ENCODE measurements around the gene CEACAM16.
A peak's percentile ranks its signal among the peaks of the same experiment; 100 is the strongest.

Gene CEACAM16

GRCh38 chr19:44745887-44746600 lies 47.1 kb downstream of the CEACAM16 start:
- H3K36me3 Mint-ChIP-seq = peaks cover 9 to 19% of the 10 kb centered on the region in 2 donors
- DNase-seq (no peak), ATAC-seq (replicated peaks) (no peak)
- peak overlapping the region; percentile 16 to 28 for H3K4me3 Mint-ChIP-seq
- H3K4me1 Mint-ChIP-seq = peaks cover 52 to 61% of the 10 kb centered on the region in 2 donors
- H3K9me3 Mint-ChIP-seq = no peaks in the 10 kb centered on the region
- H3K27ac Mint-ChIP-seq = peak overlapping the region; percentile 80
- no peaks in the 10 kb centered on the region for H3K27me3 Mint-ChIP-seq

GRCh38 chr19:44746616-44746945 lies 47.6 kb downstream of the CEACAM16 start:
- Mint-ChIP-seq H3K27me3 (no peaks in the 10 kb centered on the region), H3K36me3 (peaks cover 15 to 25% of the 10 kb centered on the region in 2 donors), H3K27ac (peak overlapping the region; percentile 95), H3K4me3 (peak overlapping the region; percentile 88 to 95), H3K9me3 (no peaks in the 10 kb centered on the region), H3K4me1 (peaks cover 55 to 63% of the 10 kb centered on the region in 2 donors)
- DNase-seq (no peak), ATAC-seq (replicated peaks) (no peak)

GRCh38 chr19:44746946-44747738 lies 48.2 kb downstream of the CEACAM16 start:
- peak overlapping the region; percentile 95 for H3K27ac Mint-ChIP-seq
- peaks cover 16 to 29% of the 10 kb centered on the region in 2 donors for H3K36me3 Mint-ChIP-seq
- H3K27me3 Mint-ChIP-seq = no peaks in the 10 kb centered on the region
- ATAC-seq (replicated peaks) (peak; percentile 60 to 67), DNase-seq (peak; percentile 79)
- H3K4me1 Mint-ChIP-seq = peaks cover 54 to 63% of the 10 kb centered on the region in 2 donors
- peak overlapping the region; percentile 88 to 95 for H3K4me3 Mint-ChIP-seq
- no peaks in the 10 kb centered on the region for H3K9me3 Mint-ChIP-seq

- H3K4me1 Mint-ChIP-seq = peaks cover 56 to 63% of the 10 kb centered on the region in 2 donors
Observed at GRCh38 chr19:44747739-44748425, 48.9 kb downstream of the CEACAM16 start.

GRCh38 chr19:44748426-44749254 lies 49.7 kb downstream of the CEACAM16 start, which contains the start of gene BCL3:
BCL3 (plus strand) TSS chr19:44748708; CDS start chr19:44748791, 83 bp downstream.
- Mint-ChIP-seq H3K36me3 (peaks cover 23 to 35% of the 10 kb centered on the region in 2 donors), H3K9me3 (no peaks in the 10 kb centered on the region), H3K27ac (peak within 1 kb of the TSS; percentile 95), H3K4me3 (peak within 1 kb of the TSS; percentile 88 to 95), H3K27me3 (no peaks in the 10 kb centered on the region), H3K4me1 (peaks cover 59 to 68% of the 10 kb centered on the region in 2 donors)
- peak; percentile 35 to 52 for ATAC-seq (replicated peaks)
- peak; percentile 69 for DNase-seq

More at GRCh38 chr19:44747739-44748425, 48.9 kb downstream of the CEACAM16 start:
- peak; percentile 44 to 46 for ATAC-seq (replicated peaks)
- Mint-ChIP-seq H3K27me3 (no peaks in the 10 kb centered on the region), H3K36me3 (peaks cover 23 to 35% of the 10 kb centered on the region in 2 donors), H3K4me3 (peak overlapping the region; percentile 88 to 95), H3K9me3 (no peaks in the 10 kb centered on the region), H3K27ac (peak overlapping the region; percentile 95)
- peak; percentile 46 for DNase-seq

GRCh38 chr19:44749292-44749691 lies 50.3 kb downstream of the CEACAM16 start:
- DNase-seq = no peak
- peak overlapping the region; percentile 94 for H3K27ac Mint-ChIP-seq
- H3K27me3 Mint-ChIP-seq = no peaks in the 10 kb centered on the region
- H3K4me3 Mint-ChIP-seq = peak overlapping the region; percentile 86 to 93
- no peaks in the 10 kb centered on the region for H3K9me3 Mint-ChIP-seq
- H3K36me3 Mint-ChIP-seq = peaks cover 23 to 39% of the 10 kb centered on the region in 2 donors
- ATAC-seq (replicated peaks) = no peak
- H3K4me1 Mint-ChIP-seq = peaks cover 63 to 74% of the 10 kb centered on the region in 2 donors

GRCh38 chr19:44749994-44750393 lies 51.0 kb downstream of the CEACAM16 start:
- Mint-ChIP-seq H3K27me3 (no peaks in the 10 kb centered on the region), H3K4me1 (peaks cover 68 to 81% of the 10 kb centered on the region in 2 donors), H3K4me3 (peak overlapping the region; percentile 86 to 93), H3K36me3 (peaks cover 23 to 43% of the 10 kb centered on the region in 2 donors), H3K27ac (peak overlapping the region; percentile 74), H3K9me3 (no peaks in the 10 kb centered on the region)
- DNase-seq (no peak), ATAC-seq (replicated peaks) (no peak)

GRCh38 chr19:44752123-44752815 lies 53.3 kb downstream of the CEACAM16 start:
- ATAC-seq (replicated peaks) (no peak), DNase-seq (no peak)
- Mint-ChIP-seq H3K27ac (peak overlapping the region; percentile 98), H3K4me3 (peak overlapping the region; percentile 96 to 98), H3K36me3 (peaks cover 26 to 50% of the 10 kb centered on the region in 2 donors), H3K27me3 (no peaks in the 10 kb centered on the region), H3K4me1 (peaks cover 55 to 78% of the 10 kb centered on the region in 2 donors), H3K9me3 (no peaks in the 10 kb centered on the region)

- Mint-ChIP-seq H3K9me3 (no peaks in the 10 kb centered on the region), H3K4me1 (peaks cover 50 to 71% of the 10 kb centered on the region in 2 donors), H3K4me3 (peak overlapping the region; percentile 96 to 98), H3K27ac (peak overlapping the region; percentile 98), H3K36me3 (peaks cover 32 to 55% of the 10 kb centered on the region in 2 donors), H3K27me3 (no peaks in the 10 kb centered on the region)
- ATAC-seq (replicated peaks) (peak; percentile 85 to 87), DNase-seq (peak; percentile 96)
Observed at GRCh38 chr19:44752816-44753625, 54.1 kb downstream of the CEACAM16 start.

GRCh38 chr19:44753626-44753931 lies 54.6 kb downstream of the CEACAM16 start:
- Mint-ChIP-seq H3K36me3 (peaks cover 36 to 61% of the 10 kb centered on the region in 2 donors), H3K9me3 (no peaks in the 10 kb centered on the region), H3K27ac (peak overlapping the region; percentile 98), H3K27me3 (no peaks in the 10 kb centered on the region), H3K4me1 (peaks cover 50 to 70% of the 10 kb centered on the region in 2 donors), H3K4me3 (peak overlapping the region; percentile 96 to 98)
- no peak for DNase-seq
- ATAC-seq (replicated peaks) = no peak

- no peaks in the 10 kb centered on the region for H3K27me3 Mint-ChIP-seq
- peaks cover 50 to 69% of the 10 kb centered on the region in 2 donors for H3K4me1 Mint-ChIP-seq
- H3K9me3 Mint-ChIP-seq = no peaks in the 10 kb centered on the region
- peak; percentile 34 to 38 for ATAC-seq (replicated peaks)
- H3K36me3 Mint-ChIP-seq = peaks cover 37 to 65% of the 10 kb centered on the region in 2 donors
- H3K27ac Mint-ChIP-seq = peak overlapping the region; percentile 98
- peak overlapping the region; percentile 96 to 98 for H3K4me3 Mint-ChIP-seq
- peak; percentile 59 for DNase-seq
Observed at GRCh38 chr19:44753932-44754749, 55.2 kb downstream of the CEACAM16 start.

- peaks cover 46 to 63% of the 10 kb centered on the region in 2 donors for H3K4me1 Mint-ChIP-seq
- peaks cover 35 to 65% of the 10 kb centered on the region in 2 donors for H3K36me3 Mint-ChIP-seq
- DNase-seq = no peak
- peak overlapping the region; percentile 96 to 98 for H3K4me3 Mint-ChIP-seq
- no peak for ATAC-seq (replicated peaks)
- no peaks in the 10 kb centered on the region for H3K27me3 Mint-ChIP-seq
- H3K9me3 Mint-ChIP-seq = no peaks in the 10 kb centered on the region
- H3K27ac Mint-ChIP-seq = peak overlapping the region; percentile 98
Observed at GRCh38 chr19:44754750-44755080, 55.8 kb downstream of the CEACAM16 start.
